Tibial nerve (tissue), 4 donors: Measurements from ENCODE around the gene C1QTNF7. TPM values are rescaled to one million over a fixed set of nuclear protein-coding genes. Genes with fewer than 3 reads are reported as not detected.

ENCODE experiments used
- DNase-seq, 2 donors: peaks; one replicate each; pipeline ENCODE4 v3.0.0-alpha.2; 2019; ENCODE audit warnings: low spot score in 2 of 2
- H3K27ac ChIP-seq, 4 donors: fragments of 200-600 bp; sonication (generic) in 3 of 4; one replicate each; pipeline ENCODE4 v1.5.1; 2017 to 2019; ENCODE audit warnings: mild to moderate bottlenecking in 1 of 4
- H3K27me3 ChIP-seq, 2 donors: fragments of 200-600 bp; sonication (generic) in 1 of 2; one replicate each; pipeline versions ENCODE4 v1.5.1 to v1.6.0; 2017 to 2019
- H3K36me3 ChIP-seq, 3 donors: fragments of 200-600 bp; sonication (generic); one replicate each; pipeline ENCODE4 v1.5.1; 2018 to 2019
- H3K4me1 ChIP-seq, 4 donors: fragments of 200-600 bp; sonication (generic) in 3 of 4; one replicate each; pipeline ENCODE4 v1.5.1; 2017 to 2019
- H3K4me3 ChIP-seq, 4 donors: fragments of 200-600 bp; sonication (generic) in 3 of 4; one replicate each; pipeline ENCODE4 v1.5.1; 2017 to 2019; ENCODE audit warnings: mild to moderate bottlenecking in 1 of 4, moderate library complexity in 1 of 4
- H3K9me3 ChIP-seq, 4 donors: fragments of 200-600 bp; sonication (generic) in 3 of 4; one replicate each; pipeline ENCODE4 v1.5.1; 2017 to 2019
- CTCF ChIP-seq, 5 experiments: fragments of 200-600 bp in 3 of 5; fragments of 450-650 bp in 2 of 5; sonication (generic) in 3 of 5; IDR thresholded peaks; one replicate each; pipeline ENCODE4 v1.5.1; 2016 to 2019; ENCODE audit warnings: antibody characterized with exemption in 5 of 5, mild to moderate bottlenecking in 3 of 5, moderate library complexity in 2 of 5
- EP300 ChIP-seq, 2 donors: sonication (generic); formaldehyde crosslinking; IDR thresholded peaks; one replicate each; pipeline ENCODE4 v1.6.1; 2017; ENCODE audit warnings: antibody characterized with exemption in 2 of 2, mild to moderate bottlenecking in 1 of 2
- POLR2A ChIP-seq, 2 donors: fragments of 450-650 bp; IDR thresholded peaks; one replicate each; pipeline ENCODE4 v1.6.1; 2017; ENCODE audit warnings: antibody characterized with exemption in 2 of 2, mild to moderate bottlenecking in 2 of 2, moderate library complexity in 2 of 2
- WGBS, 2 donors: methylation state at CpG; one replicate each; pipeline ENCODE4 v1.1.5; 2018; 5-methylcytosine and 5-hydroxymethylcytosine counted together
- total RNA-seq, 4 donors: library from RNA; depleted of rRNA; stranded (reverse); fragments of >200 nt; gene quantifications; one replicate each; pipeline ENCODE4 v1.1.0, GENCODE V29; 2016

Gene C1QTNF7
- total RNA-seq, 4 donors from 2014 or later: 5.7 to 11.0 (median 8.2) TPM

GRCh38 chr4:15413623-15414019, 14.2 kb upstream of the C1QTNF7 start:
- no peaks in the 10 kb centered on the region for H3K36me3 ChIP-seq

GRCh38 chr4:15414551-15415091, 13.2 kb upstream of the C1QTNF7 start:
- no peak for DNase-seq
- Histone ChIP-seq H3K4me1 (peaks cover 0 to 40% (median 13%) of the 10 kb centered on the region in 4 donors), H3K4me3 (no peak overlapping the region), H3K36me3 (no peaks in the 10 kb centered on the region), H3K9me3 (no peaks in the 10 kb centered on the region), H3K27me3 (no peaks in the 10 kb centered on the region), H3K27ac (peak overlapping the region in 3 of 4 donors; percentile 42 to 81 (median 80))
- WGBS, 2 donors: 32 to 35% methylated on average over 4 of the region's 4 CpGs
- TF ChIP-seq EP300 (IDR thresholded peaks at IDR 0.05) (peak; percentile 14 to 90), CTCF (IDR thresholded peaks at IDR 0.05) (no peak), POLR2A (IDR thresholded peaks at IDR 0.05) (no peak)

More at GRCh38 chr4:15413623-15414019, 14.2 kb upstream of the C1QTNF7 start:
- WGBS, 2 donors: 63 to 73% methylated on average over 2 of the region's 2 CpGs
- peak overlapping the region in 2 of 4 donors; percentile 80 to 81 for H3K27ac ChIP-seq
- H3K4me1 ChIP-seq: peaks cover 0 to 40% (median 13%) of the 10 kb centered on the region in 4 donors
- no peak for TF ChIP-seq POLR2A (IDR thresholded peaks at IDR 0.05)
- TF ChIP-seq CTCF (IDR thresholded peaks at IDR 0.05): no peak
- no peak for TF ChIP-seq EP300 (IDR thresholded peaks at IDR 0.05)
- H3K9me3 ChIP-seq: no peaks in the 10 kb centered on the region
- H3K27me3 ChIP-seq: no peaks in the 10 kb centered on the region
- no peak for DNase-seq
- no peak overlapping the region for H3K4me3 ChIP-seq

GRCh38 chr4:15416357-15417232, 11.2 kb upstream of the C1QTNF7 start:
- H3K27me3 ChIP-seq: no peaks in the 10 kb centered on the region
- TF ChIP-seq CTCF (IDR thresholded peaks at IDR 0.05) (no peak), EP300 (IDR thresholded peaks at IDR 0.05) (no peak), POLR2A (IDR thresholded peaks at IDR 0.05) (no peak)
- H3K36me3 ChIP-seq: no peaks in the 10 kb centered on the region
- no peaks in the 10 kb centered on the region for H3K9me3 ChIP-seq
- H3K27ac ChIP-seq: no peak overlapping the region
- 75 to 80% methylated on average over 6 of the region's 6 CpGs for WGBS, 2 donors
- H3K4me3 ChIP-seq: no peak overlapping the region
- H3K4me1 ChIP-seq: peaks cover 0 to 44% (median 15%) of the 10 kb centered on the region in 4 donors
- DNase-seq: no peak

GRCh38 chr4:15417233-15417660, 10.6 kb upstream of the C1QTNF7 start:
- peaks cover 0 to 44% (median 15%) of the 10 kb centered on the region in 4 donors for H3K4me1 ChIP-seq
- H3K27ac ChIP-seq: no peak overlapping the region
- TF ChIP-seq EP300 (IDR thresholded peaks at IDR 0.05) (no peak), CTCF (IDR thresholded peaks at IDR 0.05) (no peak), POLR2A (IDR thresholded peaks at IDR 0.05) (no peak)
- no peak for DNase-seq
- H3K9me3 ChIP-seq: no peaks in the 10 kb centered on the region
- no peak overlapping the region for H3K4me3 ChIP-seq
- H3K27me3 ChIP-seq: no peaks in the 10 kb centered on the region
- no peaks in the 10 kb centered on the region for H3K36me3 ChIP-seq

- no peak for DNase-seq
- Histone ChIP-seq H3K27ac (no peak overlapping the region), H3K36me3 (no peaks in the 10 kb centered on the region), H3K9me3 (no peaks in the 10 kb centered on the region), H3K27me3 (no peaks in the 10 kb centered on the region), H3K4me1 (peaks cover 0 to 41% (median 6%) of the 10 kb centered on the region in 4 donors), H3K4me3 (no peak overlapping the region)
- TF ChIP-seq POLR2A (IDR thresholded peaks at IDR 0.05): no peak
- no peak for TF ChIP-seq EP300 (IDR thresholded peaks at IDR 0.05)
- TF ChIP-seq CTCF (IDR thresholded peaks at IDR 0.05): no peak
- 34 to 46% methylated on average over 2 of the region's 2 CpGs for WGBS, 2 donors
Observed at GRCh38 chr4:15418956-15419355, 8.9 kb upstream of the C1QTNF7 start.
